Activated naive CD4-positive, alpha-beta T cell treated with anti-CD3 and anti-CD28 coated beads, Interleukin-2, amount 50 U/mL, for 24 hours (primary cell): ENCODE measurements around the gene TGFBR3L.

Experiments
- H3K27ac Mint-ChIP-seq: one replicate; pipeline ENCODE4 v1.8.0; 2021; ENCODE audit warnings: mild to moderate bottlenecking, mixed read lengths
- H3K27me3 Mint-ChIP-seq: one replicate; pipeline ENCODE4 v1.8.0; 2021; ENCODE audit warnings: mixed read lengths
- H3K36me3 Mint-ChIP-seq: one replicate; pipeline ENCODE4 v1.8.0; 2021; ENCODE audit warnings: mixed read lengths
- H3K4me1 Mint-ChIP-seq: one replicate; pipeline ENCODE4 v1.8.0; 2021; ENCODE audit warnings: mixed read lengths
- H3K4me3 Mint-ChIP-seq: one replicate; pipeline ENCODE4 v1.8.0; 2021; ENCODE audit warnings: mild to moderate bottlenecking, mixed read lengths
- H3K9me3 Mint-ChIP-seq: one replicate; pipeline ENCODE4 v1.8.0; 2021; ENCODE audit warnings: mixed read lengths

Gene TGFBR3L

GRCh38 chr19:7894612-7895309, 19.9 kb upstream of the TGFBR3L start:
- H3K9me3 Mint-ChIP-seq, result no peaks in the 10 kb centered on the region
- no peaks in the 10 kb centered on the region for H3K36me3 Mint-ChIP-seq
- H3K27me3 Mint-ChIP-seq, result peaks cover 3% of the 10 kb centered on the region
- H3K4me3 Mint-ChIP-seq, result no peak overlapping the region
- no peaks in the 10 kb centered on the region for H3K4me1 Mint-ChIP-seq
- H3K27ac Mint-ChIP-seq, result no peak overlapping the region

GRCh38 chr19:7895565-7895964, 19.1 kb upstream of the TGFBR3L start:
- Mint-ChIP-seq H3K4me3 (no peak overlapping the region), H3K36me3 (no peaks in the 10 kb centered on the region), H3K4me1 (no peaks in the 10 kb centered on the region), H3K9me3 (no peaks in the 10 kb centered on the region), H3K27ac (no peak overlapping the region), H3K27me3 (peaks cover 3% of the 10 kb centered on the region)

- H3K27ac Mint-ChIP-seq, result no peak overlapping the region
These were observed 17.3 kb upstream of the TGFBR3L start for GRCh38 chr19:7897292-7897691.

GRCh38 chr19:7898967-7899366, 15.7 kb upstream of the TGFBR3L start:
- Mint-ChIP-seq H3K27me3 (peaks cover 3% of the 10 kb centered on the region), H3K4me1 (peaks cover 5% of the 10 kb centered on the region), H3K4me3 (no peak overlapping the region), H3K9me3 (no peaks in the 10 kb centered on the region), H3K36me3 (no peaks in the 10 kb centered on the region), H3K27ac (no peak overlapping the region)

More at GRCh38 chr19:7897292-7897691, 17.3 kb upstream of the TGFBR3L start:
- H3K27me3 Mint-ChIP-seq, result peaks cover 3% of the 10 kb centered on the region
- no peaks in the 10 kb centered on the region for H3K36me3 Mint-ChIP-seq
- H3K9me3 Mint-ChIP-seq, result no peaks in the 10 kb centered on the region
- no peak overlapping the region for H3K4me3 Mint-ChIP-seq
- no peaks in the 10 kb centered on the region for H3K4me1 Mint-ChIP-seq

- Mint-ChIP-seq H3K4me3 (no peak overlapping the region), H3K4me1 (peaks cover 8% of the 10 kb centered on the region), H3K27ac (no peak overlapping the region), H3K9me3 (no peaks in the 10 kb centered on the region), H3K36me3 (no peaks in the 10 kb centered on the region), H3K27me3 (no peaks in the 10 kb centered on the region)
These were observed 14.8 kb upstream of the TGFBR3L start for GRCh38 chr19:7899751-7900378.

GRCh38 chr19:7900401-7900870, 14.2 kb upstream of the TGFBR3L start:
- Mint-ChIP-seq H3K27me3 (no peaks in the 10 kb centered on the region), H3K9me3 (no peaks in the 10 kb centered on the region), H3K4me1 (peaks cover 13% of the 10 kb centered on the region), H3K4me3 (no peak overlapping the region), H3K27ac (no peak overlapping the region), H3K36me3 (no peaks in the 10 kb centered on the region)

- Mint-ChIP-seq H3K4me3 (no peak overlapping the region), H3K27me3 (no peaks in the 10 kb centered on the region), H3K9me3 (no peaks in the 10 kb centered on the region), H3K27ac (no peak overlapping the region), H3K4me1 (peaks cover 18% of the 10 kb centered on the region), H3K36me3 (peaks cover 2% of the 10 kb centered on the region)
These were observed 13.7 kb upstream of the TGFBR3L start for GRCh38 chr19:7900931-7901330.

GRCh38 chr19:7901337-7901736, 13.3 kb upstream of the TGFBR3L start:
- no peaks in the 10 kb centered on the region for H3K27me3 Mint-ChIP-seq
- H3K4me1 Mint-ChIP-seq, result peaks cover 18% of the 10 kb centered on the region
- peaks cover 2% of the 10 kb centered on the region for H3K36me3 Mint-ChIP-seq
- no peak overlapping the region for H3K4me3 Mint-ChIP-seq
- H3K9me3 Mint-ChIP-seq, result no peaks in the 10 kb centered on the region
- H3K27ac Mint-ChIP-seq, result no peak overlapping the region

- peaks cover 26% of the 10 kb centered on the region for H3K4me1 Mint-ChIP-seq
- peaks cover 2% of the 10 kb centered on the region for H3K36me3 Mint-ChIP-seq
- no peaks in the 10 kb centered on the region for H3K9me3 Mint-ChIP-seq
- peak overlapping the region; percentile 92 for H3K4me3 Mint-ChIP-seq
- H3K27me3 Mint-ChIP-seq, result no peaks in the 10 kb centered on the region
- H3K27ac Mint-ChIP-seq, result peak overlapping the region; percentile 97
These were observed 11.8 kb upstream of the TGFBR3L start for GRCh38 chr19:7902796-7903243.

- peak within 1 kb of the TSS; percentile 92 for H3K4me3 Mint-ChIP-seq
- peaks cover 26% of the 10 kb centered on the region for H3K4me1 Mint-ChIP-seq
- no peaks in the 10 kb centered on the region for H3K27me3 Mint-ChIP-seq
- H3K9me3 Mint-ChIP-seq, result no peaks in the 10 kb centered on the region
- peak within 1 kb of the TSS; percentile 97 for H3K27ac Mint-ChIP-seq
- peaks cover 2% of the 10 kb centered on the region for H3K36me3 Mint-ChIP-seq
These were observed 11.2 kb upstream of the TGFBR3L start, which contains the start of gene MAP2K7 for GRCh38 chr19:7903244-7904073. Gene MAP2K7, plus strand, starts transcription at chr19:7903877. Its CDS starts 68 bp downstream, at chr19:7903945.

GRCh38 chr19:7904074-7905020, 10.3 kb upstream of the TGFBR3L start:
- Mint-ChIP-seq H3K27me3 (no peaks in the 10 kb centered on the region), H3K27ac (peak overlapping the region; percentile 88), H3K36me3 (peaks cover 2% of the 10 kb centered on the region), H3K9me3 (no peaks in the 10 kb centered on the region), H3K4me1 (peaks cover 26% of the 10 kb centered on the region), H3K4me3 (peak overlapping the region; percentile 92)

GRCh38 chr19:7905268-7905667, 9.4 kb upstream of the TGFBR3L start:
- Mint-ChIP-seq H3K4me3 (peak overlapping the region; percentile 88), H3K4me1 (peaks cover 26% of the 10 kb centered on the region), H3K9me3 (no peaks in the 10 kb centered on the region), H3K27ac (peak overlapping the region; percentile 88), H3K27me3 (no peaks in the 10 kb centered on the region), H3K36me3 (peaks cover 3% of the 10 kb centered on the region)

GRCh38 chr19:7905859-7906258, 8.8 kb upstream of the TGFBR3L start:
- peaks cover 26% of the 10 kb centered on the region for H3K4me1 Mint-ChIP-seq
- H3K4me3 Mint-ChIP-seq, result peak overlapping the region; percentile 72
- no peak overlapping the region for H3K27ac Mint-ChIP-seq
- H3K9me3 Mint-ChIP-seq, result no peaks in the 10 kb centered on the region
- peaks cover 8% of the 10 kb centered on the region for H3K36me3 Mint-ChIP-seq
- no peaks in the 10 kb centered on the region for H3K27me3 Mint-ChIP-seq

- Mint-ChIP-seq H3K27ac (no peak overlapping the region), H3K36me3 (peaks cover 13% of the 10 kb centered on the region), H3K4me3 (peak overlapping the region; percentile 33), H3K4me1 (peaks cover 26% of the 10 kb centered on the region), H3K9me3 (no peaks in the 10 kb centered on the region), H3K27me3 (no peaks in the 10 kb centered on the region)
These were observed 7.5 kb upstream of the TGFBR3L start for GRCh38 chr19:7907122-7907521.

GRCh38 chr19:7907544-7907943, 7.1 kb upstream of the TGFBR3L start:
- H3K27me3 Mint-ChIP-seq, result no peaks in the 10 kb centered on the region
- H3K36me3 Mint-ChIP-seq, result peaks cover 13% of the 10 kb centered on the region
- H3K4me1 Mint-ChIP-seq, result peaks cover 24% of the 10 kb centered on the region
- no peaks in the 10 kb centered on the region for H3K9me3 Mint-ChIP-seq
- no peak overlapping the region for H3K27ac Mint-ChIP-seq
- H3K4me3 Mint-ChIP-seq, result no peak overlapping the region
